ENCODE results near the gene ARSG.

The ARSG gene

GRCh38 chr17:68379692-68380677 lies 88.7 kb downstream of the ARSG start:
- no peak for DNase-seq

DNA sequence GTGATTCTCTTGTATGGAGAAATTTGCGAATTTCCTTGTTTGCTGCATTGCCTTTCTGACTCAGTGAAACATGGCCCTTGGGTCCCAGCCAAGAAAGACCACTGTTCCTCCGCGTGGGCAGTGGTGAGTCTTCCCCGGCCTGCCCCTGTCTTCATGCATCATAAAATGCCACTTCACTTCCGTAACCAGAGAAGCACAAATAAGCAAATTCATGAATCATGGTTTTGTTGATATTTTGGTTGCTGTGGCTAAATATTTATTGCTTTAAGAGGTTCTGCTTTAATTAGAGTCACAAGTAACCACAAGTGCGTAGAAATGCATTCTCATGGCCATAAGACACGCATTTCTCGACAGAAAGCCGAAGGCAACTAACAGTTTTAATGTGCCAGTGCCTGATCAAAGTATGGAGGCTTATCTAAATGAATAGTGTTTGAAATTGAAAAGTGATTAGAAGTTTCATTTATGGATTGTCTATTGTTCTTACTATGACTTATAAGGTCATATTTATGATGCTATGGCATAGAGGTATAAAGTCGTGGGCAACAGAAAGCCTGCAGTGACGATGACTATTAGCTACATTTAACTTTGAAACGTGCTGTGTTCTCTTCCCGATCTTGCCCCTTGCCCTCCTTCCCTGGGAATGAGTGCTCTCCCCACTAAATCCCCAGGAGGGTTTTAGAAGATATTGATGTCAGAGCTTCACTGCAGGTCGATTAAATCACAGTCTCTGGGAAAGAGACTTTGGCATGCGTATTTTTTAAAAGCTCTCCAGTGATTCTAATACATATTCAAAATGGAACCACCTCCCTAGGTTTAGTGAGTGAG lies 90.0 kb downstream of the ARSG start:
- peak; percentile 85 for DNase-seq

DNA sequence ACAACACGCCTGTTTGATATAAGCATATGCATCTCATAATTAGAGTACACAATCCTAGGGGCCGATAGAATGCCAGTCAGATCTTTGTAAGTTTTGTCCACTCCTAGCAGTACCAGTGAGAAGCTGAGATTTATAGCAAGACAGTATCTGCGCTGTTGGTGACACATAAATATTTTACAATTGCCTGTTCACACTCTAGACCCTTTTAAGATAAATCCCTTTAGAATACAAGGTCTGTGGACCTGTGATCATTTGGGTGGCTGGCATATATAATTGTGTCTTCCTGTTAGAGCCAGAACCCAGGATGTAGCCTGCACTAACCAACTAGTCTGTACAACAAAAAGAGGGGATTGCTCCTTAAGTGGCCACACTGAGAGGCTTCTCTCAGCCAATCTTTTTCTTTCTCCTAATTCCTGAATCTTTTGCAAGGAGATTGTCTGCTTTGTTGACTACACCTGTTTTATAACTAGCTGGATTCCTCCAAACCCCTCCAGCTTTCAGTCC lies 91.3 kb downstream of the ARSG start:
- no peak for DNase-seq

DNA sequence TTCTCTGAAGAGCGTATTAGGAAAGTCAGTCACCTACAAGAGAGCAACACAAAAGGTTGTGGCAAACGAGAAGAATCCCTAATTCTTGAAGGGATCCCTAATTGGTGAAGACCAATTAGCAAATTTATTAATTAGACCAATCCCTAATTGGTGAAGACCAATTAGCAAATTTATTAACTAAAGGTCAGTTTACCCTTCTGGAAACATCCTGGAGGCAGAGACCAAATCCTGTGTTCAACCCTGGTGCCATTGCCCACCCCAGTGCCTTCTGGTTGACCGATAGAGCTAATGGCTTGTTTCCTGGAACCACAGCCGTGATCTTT lies 91.8 kb downstream of the ARSG start:
- no peak for DNase-seq

DNA sequence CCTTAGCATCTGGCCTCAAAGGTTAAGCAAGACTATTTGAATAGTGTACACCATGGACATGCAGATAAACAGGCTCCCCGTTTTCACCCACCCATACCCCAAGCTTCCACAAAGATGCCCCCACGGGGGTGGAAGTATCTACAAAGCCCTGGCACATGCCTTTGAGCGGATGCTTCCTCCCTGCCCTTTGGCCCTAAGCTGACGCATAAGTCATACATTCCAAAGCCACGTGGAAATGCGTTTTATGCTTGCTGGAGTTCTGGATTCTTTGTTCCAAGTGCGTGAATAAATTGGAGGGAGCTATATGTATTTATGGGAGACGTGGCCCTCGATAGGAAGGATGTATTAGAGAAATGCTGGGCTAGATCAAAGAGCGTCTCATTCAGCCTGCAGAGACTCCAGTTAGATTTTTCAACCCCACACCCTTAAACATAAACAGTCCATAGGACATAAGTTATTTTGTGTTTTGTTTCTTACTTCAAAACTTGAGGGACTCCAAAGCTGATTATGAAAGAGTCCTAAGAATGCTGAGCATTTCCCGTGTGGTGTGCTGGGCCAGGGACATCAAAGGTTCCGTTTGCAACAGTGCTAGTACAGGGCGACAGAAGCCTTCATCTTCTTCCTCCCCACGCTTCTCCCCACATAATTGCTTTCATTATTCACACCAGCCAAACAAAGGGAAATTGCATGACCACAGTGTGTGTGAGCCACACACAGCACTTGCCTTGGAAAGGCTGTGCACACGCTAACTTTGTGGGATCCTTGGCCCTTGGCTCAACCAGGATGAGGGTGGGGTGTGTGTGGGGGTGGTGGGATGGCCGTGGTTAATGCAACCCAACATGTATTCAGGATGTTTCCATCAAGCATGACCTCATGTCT lies 92.4 kb downstream of the ARSG start:
- DNase-seq: peak; percentile 28

DNA sequence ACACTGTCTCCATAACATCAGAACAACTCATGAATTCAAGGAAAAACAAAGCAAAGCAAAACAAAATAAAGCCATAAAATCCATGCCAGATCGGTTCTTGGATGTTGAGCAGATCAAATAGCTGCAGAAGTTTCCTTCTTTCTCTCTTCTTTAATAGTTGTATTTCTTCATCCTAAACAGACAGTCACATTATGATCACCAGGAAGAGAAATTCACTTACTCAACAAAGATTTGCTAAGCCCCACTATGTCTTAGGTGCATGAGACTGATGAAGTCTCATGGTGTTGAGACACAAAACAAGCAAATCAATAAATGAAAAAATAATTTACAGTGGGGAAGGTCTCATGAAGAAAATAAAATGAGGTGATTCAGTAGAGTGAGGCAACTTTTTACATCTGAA lies 93.2 kb downstream of the ARSG start:
- no peak for DNase-seq

DNA sequence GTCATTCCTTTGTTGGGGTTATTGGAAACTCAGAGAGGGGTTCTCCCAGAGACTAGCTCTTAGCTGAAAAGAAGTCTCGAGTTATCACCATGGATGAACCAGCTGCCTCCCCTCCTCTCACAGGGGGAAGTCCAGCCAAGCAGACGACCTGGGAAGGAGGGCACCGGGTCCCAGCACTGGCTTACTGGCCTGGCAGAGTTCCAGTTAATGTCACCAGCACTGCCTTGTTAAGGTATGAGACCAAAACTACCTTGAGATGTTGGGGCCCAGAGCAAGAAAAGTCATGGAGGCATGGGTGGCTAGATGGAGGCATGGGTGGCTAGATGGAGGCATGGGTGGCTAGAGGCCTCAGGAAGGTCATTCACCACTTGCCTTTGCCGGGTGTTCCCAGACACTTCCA lies 93.6 kb downstream of the ARSG start:
- no peak for DNase-seq

DNA sequence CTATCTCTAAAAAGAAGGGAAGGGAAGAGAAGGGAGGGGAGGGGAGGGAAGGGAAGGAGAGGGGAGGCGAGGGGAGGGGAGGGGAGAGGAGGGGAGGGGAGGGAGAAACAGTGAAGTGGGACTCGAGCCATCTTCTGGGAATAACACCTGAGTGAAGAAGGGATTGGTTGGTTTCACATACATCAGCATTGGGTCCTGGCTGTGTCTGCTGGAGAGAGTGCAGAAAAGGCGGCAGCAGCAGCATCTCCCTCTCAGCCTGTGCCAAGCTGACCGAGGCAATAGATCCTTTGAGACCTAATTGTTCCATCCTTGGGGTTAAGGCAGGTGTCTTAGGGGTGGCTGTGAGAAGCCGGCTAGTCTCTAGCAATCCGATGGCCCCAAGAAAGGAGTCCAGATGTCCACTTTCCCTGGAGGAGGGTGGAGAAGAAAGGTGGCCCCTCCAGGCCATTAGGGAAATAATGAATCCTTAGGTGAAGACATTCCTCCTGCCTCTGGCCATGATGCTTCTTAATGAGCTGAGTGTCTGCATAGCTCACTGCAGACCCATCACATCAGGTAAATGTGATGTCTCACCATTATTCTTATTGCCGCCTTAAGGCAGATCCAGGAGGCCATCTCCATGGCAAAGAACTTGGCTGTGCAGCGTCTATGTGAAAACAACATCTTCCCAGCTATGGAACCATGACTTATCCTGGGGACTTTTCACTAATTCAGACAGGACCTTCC lies 94.4 kb downstream of the ARSG start:
- no peak for DNase-seq

- no peak for DNase-seq
These were observed 96.3 kb downstream of the ARSG start for GRCh38 chr17:68387435-68388218.

DNA sequence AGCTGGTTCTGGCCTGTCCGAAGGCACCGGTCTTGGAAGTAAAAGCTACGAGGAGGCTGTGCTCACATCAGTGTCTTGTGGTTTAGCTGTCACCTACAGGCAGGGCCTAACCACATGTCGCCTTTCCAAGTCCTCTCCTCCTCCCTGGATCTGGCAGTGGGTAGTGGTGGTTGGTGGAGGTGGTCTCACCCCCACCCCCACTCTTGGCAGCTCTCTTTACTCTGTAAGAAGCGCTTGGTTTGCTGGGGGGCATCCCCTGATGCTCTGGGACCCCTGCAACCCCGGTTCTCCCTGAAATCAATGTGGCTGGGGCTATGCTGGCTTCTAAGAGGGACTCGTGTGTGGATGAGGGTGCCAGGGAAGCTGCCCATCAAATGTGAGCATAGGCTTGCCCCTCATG lies 97.7 kb downstream of the ARSG start:
- DNase-seq: no peak

DNA sequence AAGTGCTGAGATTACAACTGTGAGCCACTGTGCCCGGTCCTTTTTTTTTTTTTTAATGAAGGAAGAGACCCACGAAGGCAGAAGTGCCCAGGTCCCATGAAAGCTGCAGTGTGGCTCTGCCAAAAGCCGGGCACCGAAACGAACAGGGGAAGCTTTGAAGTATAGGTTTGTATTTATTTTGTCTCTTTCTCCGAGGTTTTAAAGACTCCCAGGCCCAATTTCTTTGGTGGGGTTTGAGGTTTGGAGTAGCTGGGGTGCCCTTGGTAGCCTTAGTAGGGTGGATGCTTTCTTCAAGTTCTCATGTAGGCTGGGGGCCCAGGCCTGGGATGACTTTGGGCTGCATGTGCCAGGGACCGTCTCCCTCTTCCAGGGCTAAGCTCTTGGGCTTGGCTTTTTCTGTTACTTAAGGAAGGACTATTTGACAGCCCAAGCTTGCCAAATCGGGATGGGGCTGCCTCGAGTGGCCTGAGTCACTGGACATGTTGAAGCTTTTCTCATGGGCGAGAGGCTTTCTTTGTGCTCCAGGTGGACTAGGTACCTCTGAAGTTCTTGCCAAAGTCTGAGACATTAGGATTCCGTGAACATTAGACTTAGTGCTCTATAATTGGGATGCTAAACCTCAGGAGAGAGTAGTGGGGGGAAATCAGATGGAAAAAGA lies 99.7 kb downstream of the ARSG start:
- no peak for DNase-seq

GRCh38 chr17:68391561-68392268 lies 100.4 kb downstream of the ARSG start:
- no peak for DNase-seq

DNA sequence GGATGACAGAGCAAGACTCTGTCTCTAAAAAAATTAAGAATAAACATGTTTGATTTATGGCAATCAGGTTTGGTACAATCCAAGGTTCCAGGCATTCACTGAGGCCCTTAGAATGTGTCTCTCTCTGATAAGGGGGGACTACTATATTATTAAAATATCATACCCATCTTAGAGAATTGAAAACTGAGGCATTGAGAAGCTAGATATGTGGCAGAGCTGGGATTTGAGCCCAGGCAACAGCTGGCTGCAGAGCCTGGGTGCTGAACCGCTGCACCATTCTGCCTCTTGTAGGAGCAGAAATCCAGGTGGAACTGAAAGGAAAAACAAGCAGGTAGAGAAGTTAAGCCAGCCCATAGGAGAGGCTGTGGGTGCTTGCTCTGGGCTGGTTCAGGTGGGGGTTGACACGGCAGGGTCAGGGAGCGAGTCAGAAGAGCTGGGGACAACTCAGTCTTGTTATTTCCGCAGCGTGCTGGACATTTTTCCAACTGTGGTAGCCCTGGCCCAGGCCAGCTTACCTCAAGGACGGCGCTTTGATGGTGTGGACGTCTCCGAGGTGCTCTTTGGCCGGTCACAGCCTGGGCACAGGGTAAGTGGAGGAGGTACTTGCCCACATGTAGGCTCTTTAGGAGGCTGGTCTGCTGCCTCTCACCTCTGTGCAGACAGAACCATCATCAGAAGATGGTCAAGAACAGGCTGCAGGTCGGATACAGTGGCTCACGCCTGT lies 103.5 kb downstream of the ARSG start:
- no peak for DNase-seq

DNA sequence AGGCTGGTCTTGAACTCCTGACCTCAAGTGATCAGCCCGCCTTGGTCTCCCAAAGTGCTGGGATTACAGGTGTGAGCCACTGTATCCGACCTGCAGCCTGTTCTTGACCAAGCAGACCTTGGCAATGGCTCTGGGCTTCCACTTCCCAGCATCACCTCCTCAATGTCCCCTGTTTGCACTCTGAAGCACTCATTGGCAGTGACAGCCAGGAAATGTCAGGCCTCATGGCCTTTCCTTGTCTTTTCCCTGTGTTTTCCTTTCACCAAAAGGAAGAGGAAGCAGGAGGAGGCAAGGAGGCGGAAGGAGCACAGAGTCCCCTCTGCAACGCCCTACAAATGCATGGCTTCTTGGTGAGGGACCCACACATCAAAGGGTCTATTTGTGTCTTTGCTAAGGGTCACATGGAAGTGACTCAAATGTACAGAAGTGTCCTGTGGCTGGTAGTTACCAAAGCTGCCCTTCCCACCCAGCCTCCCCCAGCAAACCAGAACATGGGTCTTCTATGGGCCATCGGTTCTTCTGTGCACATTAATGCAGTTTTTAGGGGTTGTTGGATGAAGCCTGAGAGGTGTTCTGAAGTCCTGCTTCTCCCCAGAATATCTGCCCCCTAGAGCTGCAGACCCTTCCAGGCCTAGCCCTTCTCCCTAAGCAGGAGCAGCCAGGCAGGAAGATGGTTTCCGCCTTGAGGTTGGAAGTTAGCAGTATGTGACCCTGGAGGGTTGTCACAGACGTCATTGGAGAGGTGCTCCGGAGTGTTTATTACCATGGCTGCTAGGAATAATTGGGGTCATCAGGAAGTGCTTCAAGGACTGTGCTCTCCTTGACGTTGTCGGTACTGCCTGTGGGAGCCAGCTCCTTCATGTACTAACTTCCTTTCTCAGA lies 105.2 kb downstream of the ARSG start:
- no peak for DNase-seq

GRCh38 chr17:68397108-68397536 lies 105.8 kb downstream of the ARSG start:
- no peak for DNase-seq

GRCh38 chr17:68398691-68399637 lies 107.7 kb downstream of the ARSG start:
- DNase-seq: peak; percentile 36
